SK-N-SH treated with all-trans-retinoic acid at 6 μM for 48 hours (cell line): ENCODE data around the gene FNDC3B.

Source experiments
- ATAC-seq: fragments of 200-7000 bp; cut with Tn5 transposase; 3 replicates; pipeline ENCODE4 v1.9.1; 2020; ENCODE audit warnings: mild to moderate bottlenecking, moderate library complexity
- ARNTL ChIP-seq: fragments of 450-650 bp; formaldehyde crosslinking; IDR thresholded peaks from 2 replicates; pipeline ENCODE4 v1.5.0; 2020; ENCODE audit warnings: low read depth, mild to moderate bottlenecking, moderate library complexity, borderline replicate concordance
- BACH2 ChIP-seq: fragments of 250-450 bp; sonication (Bioruptor Pico); IDR thresholded peaks from 2 replicates; pipeline ENCODE4 v1.9.0; 2021; ENCODE audit warnings: mild to moderate bottlenecking, borderline replicate concordance
- CREB5 ChIP-seq: fragments of 250-450 bp; sonication (Bioruptor Pico); IDR thresholded peaks from 2 replicates; pipeline ENCODE4 v1.5.1; 2020; ENCODE audit warnings: low read depth, mild to moderate bottlenecking, moderate library complexity
- CSDC2 ChIP-seq: fragments of 250-450 bp; sonication (Bioruptor Pico); IDR thresholded peaks from 2 replicates; pipeline ENCODE4 v1.5.0; 2020; ENCODE audit warnings: mild to moderate bottlenecking, moderate library complexity
- CSRNP3 ChIP-seq: fragments of 250-450 bp; sonication (Bioruptor Pico); IDR thresholded peaks from 2 replicates; pipeline ENCODE4 v1.5.1; 2021; ENCODE audit warnings: mild to moderate bottlenecking, moderate library complexity
- ISL1 ChIP-seq: fragments of 250-450 bp; sonication (Bioruptor Pico); IDR thresholded peaks from 2 replicates; pipeline ENCODE4 v2.1.2; 2022; ENCODE audit warnings: mild to moderate bottlenecking, moderate library complexity
- OSR1 ChIP-seq: fragments of 250-450 bp; sonication (Bioruptor Pico); IDR thresholded peaks from 2 replicates; pipeline ENCODE4 v1.8.0; 2022; ENCODE audit warnings: moderate library complexity, mild to moderate bottlenecking, inconsistent platforms
- PATZ1 ChIP-seq: fragments of 250-450 bp; sonication (Bioruptor Pico); IDR thresholded peaks from 2 replicates; pipeline ENCODE4 v1.8.0; 2020; ENCODE audit warnings: mild to moderate bottlenecking, moderate library complexity, borderline replicate concordance
- POU6F1 ChIP-seq: fragments of 250-450 bp; sonication (Bioruptor Pico); IDR thresholded peaks from 2 replicates; pipeline ENCODE4 v1.8.0; 2021; ENCODE audit warnings: low read depth, mild to moderate bottlenecking, moderate library complexity, borderline replicate concordance
- PPARA ChIP-seq: fragments of 250-450 bp; sonication (Bioruptor Pico); IDR thresholded peaks from 2 replicates; pipeline ENCODE4 v1.5.0; 2020; ENCODE audit warnings: mild to moderate bottlenecking, borderline replicate concordance
- RARB ChIP-seq: fragments of 250-450 bp; sonication (Bioruptor Pico); IDR thresholded peaks from 2 replicates; pipeline ENCODE4 v1.8.0; 2021; ENCODE audit warnings: mild to moderate bottlenecking, moderate library complexity
- TCF4 ChIP-seq: fragments of 250-450 bp; sonication (Bioruptor Pico); IDR thresholded peaks from 2 replicates; pipeline ENCODE4 v1.8.0; 2021; ENCODE audit warnings: mild to moderate bottlenecking, moderate library complexity, borderline replicate concordance
- TOX ChIP-seq: fragments of 250-450 bp; sonication (Bioruptor Pico); IDR thresholded peaks from 2 replicates; pipeline ENCODE4 v1.8.0; 2021; ENCODE audit warnings: mild to moderate bottlenecking, moderate library complexity, borderline replicate concordance
- TSHZ2 ChIP-seq: fragments of 250-450 bp; sonication (Bioruptor Pico); IDR thresholded peaks from 2 replicates; pipeline ENCODE4 v1.5.0; 2020; ENCODE audit warnings: mild to moderate bottlenecking, moderate library complexity
- ZC3H10 ChIP-seq: fragments of 250-450 bp; sonication (Bioruptor Pico); IDR thresholded peaks from 2 replicates; pipeline ENCODE4 v1.5.1; 2021; ENCODE audit warnings: mild to moderate bottlenecking, moderate library complexity
- ZFP3 ChIP-seq: fragments of 250-450 bp; sonication (Bioruptor Pico); IDR thresholded peaks from 2 replicates; pipeline ENCODE4 v1.5.0; 2020; ENCODE audit warnings: mild to moderate bottlenecking, moderate library complexity
- ZFP30 ChIP-seq: fragments of 450-650 bp; formaldehyde crosslinking; IDR thresholded peaks from 2 replicates; pipeline ENCODE4 v1.5.0; 2022; ENCODE audit warnings: mild to moderate bottlenecking, moderate library complexity
- ZNF565 ChIP-seq: fragments of 450-650 bp; formaldehyde crosslinking; conservative IDR thresholded peaks from 2 replicates; pipeline ENCODE4 v1.5.0; 2020; ENCODE audit warnings: low read depth, mild to moderate bottlenecking, moderate library complexity
- ZNF8 ChIP-seq: fragments of 450-650 bp; formaldehyde crosslinking; IDR thresholded peaks from 2 replicates; pipeline ENCODE4 v1.5.0; 2020; ENCODE audit warnings: mild to moderate bottlenecking, moderate library complexity

The FNDC3B gene

GRCh38 chr3:172151651-172152649, 112.6 kb downstream of the FNDC3B start:
- TF ChIP-seq CSRNP3 (CRISPR knock-in tag) = no peak
- ATAC-seq = no peak

- ATAC-seq = peak; percentile 30
- TF ChIP-seq ISL1 (CRISPR knock-in tag) (0 out of 2 replicates have a peak, but pooled peaks have one; percentile 5), CREB5 (CRISPR knock-in tag) (no peak), ZFP30 (CRISPR knock-in tag) (no peak)
These were observed 113.5 kb downstream of the FNDC3B start for GRCh38 chr3:172152874-172153273.

- ATAC-seq = peak; percentile 98
- no peak for TF ChIP-seq ARNTL
- TF ChIP-seq OSR1 (CRISPR knock-in tag) = no peak
- no peak for TF ChIP-seq TOX (CRISPR knock-in tag)
- no peak for TF ChIP-seq CREB5 (CRISPR knock-in tag)
- no peak for TF ChIP-seq TCF4 (CRISPR knock-in tag)
- TF ChIP-seq ZNF8 = no peak
- no peak for TF ChIP-seq PPARA (CRISPR knock-in tag)
- TF ChIP-seq RARB = no peak
- TF ChIP-seq ZFP30 (CRISPR knock-in tag) = no peak
- TF ChIP-seq ZFP3 = no peak
- no peak for TF ChIP-seq CSDC2 (CRISPR knock-in tag)
- no peak for TF ChIP-seq POU6F1 (CRISPR knock-in tag)
- TF ChIP-seq BACH2 (CRISPR knock-in tag) = no peak
- no peak for TF ChIP-seq PATZ1
- no peak for TF ChIP-seq CSRNP3 (CRISPR knock-in tag)
- no peak for TF ChIP-seq TSHZ2 (CRISPR knock-in tag)
- no peak for TF ChIP-seq ZNF565 (CRISPR knock-in tag)
- no peak for TF ChIP-seq ZC3H10
- no peak; the same call in 1 of the 2 replicates for TF ChIP-seq ISL1 (CRISPR knock-in tag)
These were observed 114.0 kb downstream of the FNDC3B start for GRCh38 chr3:172153335-172153861.
